GM12892 (cell line): ENCODE data around the gene CD74.

Source experiments
- POLR2A ChIP-seq: IDR thresholded peaks from 2 replicates; pipeline ENCODE4 v1.6.1; 2011; ENCODE audit warnings: low read depth, low read length, control low read depth
- POLR2AphosphoS5 ChIP-seq: IDR thresholded peaks from 2 replicates; pipeline ENCODE4 v1.6.1; 2011; ENCODE audit warnings: low read depth, low read length, control low read depth

- no peak for TF ChIP-seq POLR2AphosphoS5
- no peak for TF ChIP-seq POLR2A
These were observed 10.0 kb upstream of the CD74 start for GRCh38 chr5:150422758-150423157.
